NB4 (cell line): ENCODE measurements around the gene EDIL3.

Source experiments
- CTCF ChIP-seq: IDR thresholded peaks from one replicate; pipeline ENCODE4 v1.5.1; 2012; ENCODE audit warnings: low read depth, low read length
- MAX ChIP-seq: IDR thresholded peaks from 2 replicates; pipeline ENCODE4 v1.6.1; 2011; ENCODE audit warnings: low read depth, low read length
- POLR2A ChIP-seq: IDR thresholded peaks from 2 replicates; pipeline ENCODE4 v1.6.1; 2011; ENCODE audit warnings: mild to moderate bottlenecking; ENCODE audit not compliant: insufficient read length; ENCODE audit errors: extremely low read depth

DNA sequence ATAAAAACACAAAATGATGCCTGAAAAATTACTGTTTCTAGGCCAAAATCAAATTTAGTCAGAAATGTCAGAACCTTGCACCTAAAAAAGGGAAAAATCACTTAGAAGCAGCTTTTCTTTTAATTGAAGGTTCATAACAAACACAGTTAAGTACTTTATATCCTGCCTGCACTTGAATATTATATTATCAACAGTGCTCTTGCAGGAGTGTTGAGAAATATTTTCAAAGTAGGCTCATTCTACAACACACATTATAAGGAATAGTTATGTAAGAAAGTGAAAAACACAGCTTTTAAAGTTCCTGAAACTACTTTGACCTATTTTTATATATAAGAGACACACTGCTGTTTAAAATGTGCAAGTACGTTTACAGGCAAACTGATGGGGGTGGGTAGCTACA, 8.3 kb downstream of the EDIL3 start:
- TF ChIP-seq POLR2A (no peak), CTCF (no peak), MAX (no peak)
